ENCODE results near the gene BDKRB1. TPM values are rescaled to one million over a fixed set of nuclear protein-coding genes. Genes with fewer than 3 reads are reported as not detected.

BDKRB1 gene
- total RNA-seq, 1 donor from 2014 or later: not detected

DNA sequence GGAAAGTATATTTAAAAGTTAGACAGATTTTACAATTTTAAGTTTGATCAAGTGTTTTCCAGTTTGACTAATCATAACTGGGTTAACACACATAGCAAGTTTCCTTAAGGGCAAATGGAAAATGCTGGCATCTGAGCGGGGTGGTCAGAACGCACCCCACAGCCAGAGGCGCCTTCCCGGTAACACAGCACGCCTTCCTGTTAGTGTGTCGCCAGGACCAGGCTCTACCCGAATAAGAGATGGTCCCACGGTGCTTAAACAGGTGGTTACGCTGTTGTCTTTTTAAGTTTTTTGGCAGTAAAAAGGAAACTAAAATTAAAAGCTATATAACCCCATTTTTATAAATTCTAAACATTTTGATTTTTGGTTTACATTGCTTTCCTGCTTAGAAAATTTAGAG is 28.0 kb downstream of the BDKRB1 start:
- no peak overlapping the region for H3K27ac ChIP-seq
- H3K4me1 ChIP-seq: no peaks in the 10 kb centered on the region
- peaks cover 22 to 52% of the 10 kb centered on the region in 2 donors for H3K36me3 ChIP-seq
- H3K4me3 ChIP-seq: no peak overlapping the region
- H3K27me3 ChIP-seq: no peaks in the 10 kb centered on the region
- H3K9me3 ChIP-seq: no peaks in the 10 kb centered on the region
- TF ChIP-seq, protein P1, sequence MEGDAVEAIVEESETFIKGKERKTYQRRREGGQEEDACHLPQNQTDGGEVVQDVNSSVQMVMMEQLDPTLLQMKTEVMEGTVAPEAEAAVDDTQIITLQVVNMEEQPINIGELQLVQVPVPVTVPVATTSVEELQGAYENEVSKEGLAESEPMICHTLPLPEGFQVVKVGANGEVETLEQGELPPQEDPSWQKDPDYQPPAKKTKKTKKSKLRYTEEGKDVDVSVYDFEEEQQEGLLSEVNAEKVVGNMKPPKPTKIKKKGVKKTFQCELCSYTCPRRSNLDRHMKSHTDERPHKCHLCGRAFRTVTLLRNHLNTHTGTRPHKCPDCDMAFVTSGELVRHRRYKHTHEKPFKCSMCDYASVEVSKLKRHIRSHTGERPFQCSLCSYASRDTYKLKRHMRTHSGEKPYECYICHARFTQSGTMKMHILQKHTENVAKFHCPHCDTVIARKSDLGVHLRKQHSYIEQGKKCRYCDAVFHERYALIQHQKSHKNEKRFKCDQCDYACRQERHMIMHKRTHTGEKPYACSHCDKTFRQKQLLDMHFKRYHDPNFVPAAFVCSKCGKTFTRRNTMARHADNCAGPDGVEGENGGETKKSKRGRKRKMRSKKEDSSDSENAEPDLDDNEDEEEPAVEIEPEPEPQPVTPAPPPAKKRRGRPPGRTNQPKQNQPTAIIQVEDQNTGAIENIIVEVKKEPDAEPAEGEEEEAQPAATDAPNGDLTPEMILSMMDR (IDR thresholded peaks at IDR 0.05): no peak
- intact Hi-C loops (cut with DNase I): no loop called here
- DNase-seq (ENCODE audit: low spot score in 2 of 2): no peak

DNA sequence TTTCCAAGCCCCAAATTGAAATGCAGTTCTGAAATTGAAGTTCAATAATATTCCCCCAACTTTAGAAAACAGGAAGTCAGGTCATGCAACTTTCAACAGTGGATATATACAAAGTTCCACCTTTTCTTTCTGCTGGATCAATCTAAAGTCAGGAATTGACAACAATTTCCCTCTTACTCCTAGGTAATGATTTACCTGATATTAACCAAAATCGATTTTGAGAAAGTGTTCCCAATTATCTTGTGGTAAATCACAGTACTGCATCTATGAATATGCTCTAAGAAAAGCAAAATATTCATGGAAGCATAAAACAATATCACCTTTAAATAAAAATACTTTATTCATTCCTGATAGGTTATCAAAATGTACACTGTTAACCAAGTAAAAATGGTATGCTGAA is 28.4 kb downstream of the BDKRB1 start:
- no peaks in the 10 kb centered on the region for H3K27me3 ChIP-seq
- DNase-seq (ENCODE audit: low spot score in 2 of 2): no peak
- H3K4me3 ChIP-seq: no peak overlapping the region
- no peaks in the 10 kb centered on the region for H3K4me1 ChIP-seq
- no peaks in the 10 kb centered on the region for H3K9me3 ChIP-seq
- intact Hi-C loops (cut with DNase I): no loop called here
- no peak overlapping the region for H3K27ac ChIP-seq
- TF ChIP-seq, protein P1 (IDR thresholded peaks at IDR 0.05): no peak
- peaks cover 26 to 56% of the 10 kb centered on the region in 2 donors for H3K36me3 ChIP-seq

DNA sequence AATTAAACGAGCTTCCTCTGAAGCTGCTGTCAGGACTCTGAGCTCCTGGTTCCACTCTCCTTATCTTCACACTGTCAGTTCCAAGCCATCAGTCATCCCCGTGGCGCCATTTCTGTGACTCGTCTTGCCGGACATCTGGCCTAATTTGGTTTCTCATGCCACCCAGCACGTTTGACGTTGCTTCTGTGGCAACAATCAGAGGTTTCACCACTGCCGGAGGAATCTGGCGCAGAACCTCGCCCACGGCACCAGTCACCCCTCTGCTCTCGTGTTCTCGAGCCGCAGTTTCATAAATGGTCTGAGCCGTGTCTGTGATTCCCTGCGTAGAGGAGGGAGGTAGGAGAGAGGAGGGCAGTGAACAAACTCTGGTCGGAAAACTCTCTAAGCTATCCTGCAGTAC is 29.7 kb downstream of the BDKRB1 start:
- no peak overlapping the region for H3K27ac ChIP-seq

DNA sequence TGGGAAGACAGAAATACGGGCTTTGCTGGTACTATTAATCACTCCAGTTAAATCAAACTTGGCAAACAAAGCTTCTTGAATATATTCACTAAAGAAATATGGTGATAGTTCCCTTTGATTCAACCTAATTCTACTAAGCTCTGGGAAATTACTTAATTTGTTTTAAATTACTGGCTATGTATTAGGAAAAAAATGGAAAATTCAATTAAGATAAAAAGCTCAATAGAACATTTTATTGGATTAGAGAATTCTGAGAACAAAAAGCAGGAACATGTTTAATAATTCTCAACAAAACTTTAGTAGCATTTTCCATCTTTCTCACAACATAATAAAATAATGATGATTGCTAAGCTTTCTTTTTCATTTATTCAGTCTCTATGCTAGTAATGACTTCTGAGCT is 30.2 kb downstream of the BDKRB1 start:
- Histone ChIP-seq H3K9me3 (no peaks in the 10 kb centered on the region), H3K27me3 (no peaks in the 10 kb centered on the region), H3K4me3 (no peak overlapping the region), H3K36me3 (peaks cover 41 to 64% of the 10 kb centered on the region in 2 donors), H3K4me1 (no peaks in the 10 kb centered on the region), H3K27ac (no peak overlapping the region)
- no peak for DNase-seq (ENCODE audit: low spot score in 2 of 2)
- intact Hi-C loops (cut with DNase I): no loop called here
- TF ChIP-seq, protein P1 (IDR thresholded peaks at IDR 0.05): no peak

More for the DNA sequence above, 29.7 kb downstream of the BDKRB1 start:
- H3K4me1 ChIP-seq: no peaks in the 10 kb centered on the region
- no peaks in the 10 kb centered on the region for H3K9me3 ChIP-seq
- TF ChIP-seq, protein P1 (IDR thresholded peaks at IDR 0.05): no peak
- no peak overlapping the region for H3K4me3 ChIP-seq
- peaks cover 35 to 60% of the 10 kb centered on the region in 2 donors for H3K36me3 ChIP-seq
- no peak for DNase-seq (ENCODE audit: low spot score in 2 of 2)
- H3K27me3 ChIP-seq: no peaks in the 10 kb centered on the region
- intact Hi-C loops (cut with DNase I): no loop called here

DNA sequence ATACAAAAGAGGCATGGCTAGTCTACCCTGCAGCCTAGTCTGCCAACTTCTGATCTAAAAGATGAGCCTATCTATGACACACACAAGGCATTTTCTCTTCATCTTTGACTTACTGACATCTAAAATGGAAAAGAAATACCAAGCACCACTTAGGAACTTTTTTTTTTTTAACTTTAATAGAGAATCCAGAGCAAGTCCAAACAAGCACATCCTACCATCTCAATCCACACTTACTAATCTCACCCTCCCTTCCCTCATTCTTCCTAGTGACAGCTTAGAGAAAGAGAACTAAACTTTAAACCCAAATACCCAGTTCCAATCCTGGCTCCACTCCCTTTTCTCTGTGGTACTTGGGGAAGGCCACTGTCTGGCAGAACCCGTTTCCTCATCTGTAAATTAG is 31.8 kb downstream of the BDKRB1 start:
- Histone ChIP-seq H3K9me3 (no peaks in the 10 kb centered on the region), H3K27ac (no peak overlapping the region), H3K27me3 (no peaks in the 10 kb centered on the region), H3K36me3 (peaks cover 45 to 63% of the 10 kb centered on the region in 2 donors), H3K4me1 (no peaks in the 10 kb centered on the region), H3K4me3 (no peak overlapping the region)
- intact Hi-C loops (cut with DNase I): no loop called here
- DNase-seq (ENCODE audit: low spot score in 2 of 2): no peak
- TF ChIP-seq, protein P1 (IDR thresholded peaks at IDR 0.05): no peak

DNA sequence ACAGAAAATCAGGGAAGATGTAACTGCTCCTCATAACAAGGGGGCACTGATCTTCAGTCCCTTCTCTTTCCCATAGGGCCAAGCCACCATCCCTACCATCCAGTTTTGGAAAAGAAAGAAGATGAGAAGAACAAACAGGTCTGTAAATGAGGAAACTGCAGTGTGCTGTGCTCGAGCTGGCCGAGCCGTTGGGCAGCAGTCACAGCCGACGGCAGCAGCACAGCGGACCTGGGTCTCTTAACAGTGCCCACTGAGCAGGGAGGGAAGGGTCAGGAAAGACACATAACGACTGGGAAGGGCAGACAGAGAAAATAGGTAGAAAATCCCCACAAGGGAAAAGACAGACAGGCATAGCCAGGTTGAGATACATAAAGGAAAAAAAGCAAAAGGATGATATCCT is 38.2 kb downstream of the BDKRB1 start:
- no peak overlapping the region for H3K4me3 ChIP-seq
- intact Hi-C loops (cut with DNase I): no loop called here
- peaks cover 29 to 46% of the 10 kb centered on the region in 2 donors for H3K36me3 ChIP-seq
- H3K27ac ChIP-seq: no peak overlapping the region
- TF ChIP-seq, protein P1 (IDR thresholded peaks at IDR 0.05): no peak
- no peaks in the 10 kb centered on the region for H3K9me3 ChIP-seq
- no peaks in the 10 kb centered on the region for H3K4me1 ChIP-seq
- H3K27me3 ChIP-seq: no peaks in the 10 kb centered on the region
- no peak for DNase-seq (ENCODE audit: low spot score in 2 of 2)

All from ascending aorta (tissue), 2 donors.